GM23248 (cell line): ENCODE data around the gene GNAS.

Experiments
- EZH2 ChIP-seq: fragments of 200-600 bp; sonication (generic); IDR thresholded peaks from 2 replicates; pipeline ENCODE4 v1.6.1; 2018; ENCODE audit warnings: antibody characterized with exemption, mild to moderate bottlenecking; ENCODE audit not compliant: insufficient read depth, poor library complexity, severe bottlenecking
- EZH2phosphoT487 ChIP-seq: fragments of 200-600 bp; sonication (generic); IDR thresholded peaks from 2 replicates; pipeline ENCODE4 v1.6.1; 2018; ENCODE audit warnings: antibody characterized with exemption, moderate library complexity, mild to moderate bottlenecking, low read depth; ENCODE audit not compliant: insufficient read depth

DNA sequence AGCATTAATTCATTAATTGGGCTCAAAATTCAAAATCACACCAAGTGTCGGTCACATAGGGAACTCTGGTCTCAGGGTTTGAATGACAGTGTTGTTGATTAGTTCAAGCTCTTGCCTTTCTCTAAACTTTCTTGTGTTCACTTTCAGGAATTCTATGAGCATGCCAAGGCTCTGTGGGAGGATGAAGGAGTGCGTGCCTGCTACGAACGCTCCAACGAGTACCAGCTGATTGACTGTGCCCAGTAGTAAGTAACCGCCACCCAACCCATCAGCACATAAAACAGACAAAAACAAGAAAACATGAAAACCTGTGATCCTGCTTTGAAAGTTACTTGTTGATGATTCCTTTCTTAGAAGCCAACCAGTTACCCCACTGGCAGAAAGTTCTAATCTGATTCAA is 52.7 kb downstream of the GNAS start:
- TF ChIP-seq EZH2phosphoT487 = no peak
- no peak for TF ChIP-seq EZH2
